Breast epithelium (tissue), 4 donors: ENCODE data around the gene TCF4. TPM values are rescaled to one million over a fixed set of nuclear protein-coding genes. Genes with fewer than 3 reads are reported as not detected.

ENCODE experiments used
- DNase-seq, 2 donors: peaks; one replicate each; pipeline ENCODE4 v3.0.0-alpha.2; 2019; ENCODE audit warnings: low spot score in 2 of 2
- H3K27ac ChIP-seq, 2 donors: fragments of 200-600 bp; sonication (generic) in 1 of 2; one replicate each; pipeline ENCODE4 v1.5.1; 2016 to 2019; ENCODE audit warnings: mild to moderate bottlenecking in 1 of 2
- H3K27me3 ChIP-seq, 2 donors: fragments of 200-600 bp; sonication (generic) in 1 of 2; one replicate each; pipeline versions ENCODE4 v1.5.1 to v1.6.0; 2017 to 2019; ENCODE audit warnings: control low read depth in 1 of 2, mild to moderate bottlenecking in 1 of 2
- H3K36me3 ChIP-seq: fragments of 200-600 bp; one replicate; pipeline ENCODE4 v1.5.1; 2019
- H3K4me1 ChIP-seq, 2 donors: fragments of 200-600 bp; sonication (generic); one replicate each; pipeline ENCODE4 v1.5.1; 2016 to 2019; ENCODE audit warnings: control low read depth in 1 of 2
- H3K4me3 ChIP-seq, 3 donors: fragments of 200-600 bp; sonication (generic); 1 replicate in 2 of 3; 2 replicates in 1 of 3; pipeline ENCODE4 v1.5.1; 2016 to 2019; ENCODE audit warnings: mild to moderate bottlenecking in 3 of 3, moderate library complexity in 2 of 3
- H3K9me3 ChIP-seq, 2 donors: fragments of 200-600 bp; sonication (generic) in 1 of 2; one replicate each; pipeline ENCODE4 v1.5.1; 2016 to 2019; ENCODE audit warnings: control low read depth in 1 of 2
- CTCF ChIP-seq, 3 donors: fragments of 450-650 bp; IDR thresholded peaks; one replicate each; pipeline ENCODE4 v1.5.1; 2016 to 2017; ENCODE audit warnings: antibody characterized with exemption in 3 of 3, mild to moderate bottlenecking in 3 of 3, moderate library complexity in 3 of 3
- POLR2A ChIP-seq: fragments of 450-650 bp; IDR thresholded peaks from one replicate; pipeline ENCODE4 v1.6.1; 2016; ENCODE audit warnings: antibody characterized with exemption, mild to moderate bottlenecking, moderate library complexity
- POLR2AphosphoS5 ChIP-seq, 3 donors: sonication (generic); formaldehyde crosslinking; IDR thresholded peaks; one replicate each; pipeline ENCODE4 v1.6.1; 2017; ENCODE audit warnings: antibody characterized with exemption in 3 of 3
- intact Hi-C: fragments of 100-400 bp; cut with DNase I; formaldehyde crosslinking; loops from one replicate; pipeline ENCODE4 v1.15.1; 2023; ENCODE audit warnings: low total_unique reads
- total RNA-seq, 3 donors: library from RNA; depleted of rRNA; stranded (reverse); fragments of >200 nt; gene quantifications; one replicate each; pipeline ENCODE4 v1.1.0, GENCODE V29; 2016

The TCF4 gene
- total RNA-seq, 3 donors from 2014 or later: 79.6 to 133 (median 114) TPM

- TF ChIP-seq POLR2AphosphoS5 (IDR thresholded peaks at IDR 0.05): no peak
- TF ChIP-seq POLR2A: no peak
- TF ChIP-seq CTCF (IDR thresholded peaks at IDR 0.05): no peak
- intact Hi-C loops: no loop called here
- H3K36me3 ChIP-seq: no peaks in the 10 kb centered on the region
Observed at GRCh38 chr18:55524353-55525073, 63.5 kb downstream of the TCF4 start.

GRCh38 chr18:55523001-55523400 lies 65.0 kb downstream of the TCF4 start:
- TF ChIP-seq POLR2A: no peak
- TF ChIP-seq CTCF (IDR thresholded peaks at IDR 0.05): no peak
- no peak for TF ChIP-seq POLR2AphosphoS5 (IDR thresholded peaks at IDR 0.05)
- Histone ChIP-seq H3K36me3 (no peaks in the 10 kb centered on the region), H3K27ac (no peak overlapping the region), H3K9me3 (no peaks in the 10 kb centered on the region), H3K4me1 (no peaks in the 10 kb centered on the region), H3K27me3 (no peaks in the 10 kb centered on the region), H3K4me3 (no peak overlapping the region)
- no peak for DNase-seq
- intact Hi-C loops: no loop called here

More at GRCh38 chr18:55524353-55525073, 63.5 kb downstream of the TCF4 start:
- Histone ChIP-seq H3K27ac (no peak overlapping the region), H3K4me3 (no peak overlapping the region), H3K4me1 (no peaks in the 10 kb centered on the region), H3K9me3 (no peaks in the 10 kb centered on the region), H3K27me3 (no peaks in the 10 kb centered on the region)
- no peak for DNase-seq

GRCh38 chr18:55522011-55522410 lies 66.0 kb downstream of the TCF4 start:
- Histone ChIP-seq H3K9me3 (no peaks in the 10 kb centered on the region), H3K27me3 (no peaks in the 10 kb centered on the region), H3K27ac (no peak overlapping the region), H3K36me3 (no peaks in the 10 kb centered on the region), H3K4me1 (no peaks in the 10 kb centered on the region), H3K4me3 (no peak overlapping the region)
- DNase-seq: no peak
- intact Hi-C loops: no loop called here
- no peak for TF ChIP-seq POLR2AphosphoS5 (IDR thresholded peaks at IDR 0.05)
- no peak for TF ChIP-seq POLR2A
- TF ChIP-seq CTCF (IDR thresholded peaks at IDR 0.05): no peak

- Histone ChIP-seq H3K4me3 (no peak overlapping the region), H3K27me3 (no peaks in the 10 kb centered on the region), H3K27ac (no peak overlapping the region), H3K36me3 (no peaks in the 10 kb centered on the region), H3K4me1 (no peaks in the 10 kb centered on the region), H3K9me3 (no peaks in the 10 kb centered on the region)
- intact Hi-C loops: no loop called here
- TF ChIP-seq CTCF (IDR thresholded peaks at IDR 0.05): no peak
- no peak for TF ChIP-seq POLR2AphosphoS5 (IDR thresholded peaks at IDR 0.05)
- no peak for TF ChIP-seq POLR2A
- no peak for DNase-seq
Observed at GRCh38 chr18:55517055-55517454, 70.9 kb downstream of the TCF4 start.

- Histone ChIP-seq H3K4me1 (no peaks in the 10 kb centered on the region), H3K9me3 (no peaks in the 10 kb centered on the region), H3K27me3 (no peaks in the 10 kb centered on the region), H3K27ac (no peak overlapping the region), H3K4me3 (no peak overlapping the region), H3K36me3 (no peaks in the 10 kb centered on the region)
- TF ChIP-seq POLR2A (no peak), POLR2AphosphoS5 (IDR thresholded peaks at IDR 0.05) (no peak), CTCF (IDR thresholded peaks at IDR 0.05) (no peak)
- intact Hi-C loops: no loop called here
- DNase-seq: no peak
Observed at GRCh38 chr18:55515941-55516710, 71.9 kb downstream of the TCF4 start.
